Measurements from ENCODE around the gene MELTF.
A peak's percentile ranks its signal among the peaks of the same experiment; 100 is the strongest.

The MELTF gene

GRCh38 chr3:196985954-196986885 is 43.4 kb downstream of the MELTF start:
- Histone ChIP-seq H2BK12ac (ENCODE audit: low read length in 2 of 2) (no peak overlapping the region), H3K18ac (ENCODE audit: low read depth in 1 of 2, low read length in 2 of 2) (no peak overlapping the region), H2AK5ac (ENCODE audit: low read length, severe bottlenecking) (no peak overlapping the region), H3K4me1 (ENCODE audit: control insufficient read depth, insufficient read depth, low read depth, low read length) (peaks cover 4% of the 10 kb centered on the region), H4K8ac (ENCODE audit: low read length) (no peak overlapping the region), H2BK15ac (ENCODE audit: low read depth, poor library complexity, severe bottlenecking) (no peak overlapping the region), H3K4me3 (ENCODE audit: insufficient read depth in 1 of 2, low read depth in 1 of 2, low read length in 2 of 2) (no peak overlapping the region), H2BK120ac (ENCODE audit: low read depth, low read length) (no peak overlapping the region), H3K4me2 (ENCODE audit: low read length, poor library complexity, severe bottlenecking) (no peak overlapping the region), H4K91ac (ENCODE audit: low read length) (no peak overlapping the region), H3K79me1 (replicated peaks; ENCODE audit: low read length, poor library complexity, severe bottlenecking) (no peaks in the 10 kb centered on the region), H2AFZ (ENCODE audit: low read depth, low read length) (no peak overlapping the region), H3K4ac (ENCODE audit: low read depth in 1 of 2, low read length in 2 of 2) (no peak overlapping the region), H3K23ac (ENCODE audit: low read length in 2 of 2) (no peak overlapping the region), H3K27ac (ENCODE audit: low read length, poor library complexity, severe bottlenecking) (no peak overlapping the region), H3K27me3 (ENCODE audit: control insufficient read depth in 1 of 2, insufficient read depth in 1 of 2, low read length in 2 of 2) (peaks cover 39 to 44% of the 10 kb centered on the region in 2 experiments), H3K36me3 (ENCODE audit: control insufficient read depth in 1 of 2, insufficient read depth in 2 of 2, low read depth in 1 of 2, low read length in 2 of 2) (no peaks in the 10 kb centered on the region), H2BK5ac (ENCODE audit: low read depth, low read length, poor library complexity, severe bottlenecking) (no peak overlapping the region), H3K9ac (ENCODE audit: low read length) (no peak overlapping the region), H3K9me3 (ENCODE audit: control insufficient read depth, low read length) (peaks cover 6% of the 10 kb centered on the region), H3K14ac (ENCODE audit: low read length in 2 of 2) (no peak overlapping the region)
- DNase-seq, result peak; percentile 49
- 94% methylated on average over 5 of the region's 9 CpGs for WGBS

GRCh38 chr3:196985298-196985697 is 44.3 kb downstream of the MELTF start:
- H3K4me3 ChIP-seq (ENCODE audit: insufficient read depth in 1 of 2, low read depth in 1 of 2, low read length in 2 of 2), result no peak overlapping the region
- H2BK120ac ChIP-seq (ENCODE audit: low read depth, low read length), result no peak overlapping the region
- H2AFZ ChIP-seq (ENCODE audit: low read depth, low read length), result no peak overlapping the region
- no peak overlapping the region for H2BK5ac ChIP-seq (ENCODE audit: low read depth, low read length, poor library complexity, severe bottlenecking)
- peaks cover 6% of the 10 kb centered on the region for H3K9me3 ChIP-seq (ENCODE audit: control insufficient read depth, low read length)
- H4K91ac ChIP-seq (ENCODE audit: low read length), result no peak overlapping the region
- no peak overlapping the region for H4K8ac ChIP-seq (ENCODE audit: low read length)
- no peaks in the 10 kb centered on the region for H3K79me1 ChIP-seq (replicated peaks; ENCODE audit: low read length, poor library complexity, severe bottlenecking)
- H3K4ac ChIP-seq (ENCODE audit: low read depth in 1 of 2, low read length in 2 of 2), result no peak overlapping the region
- H2AK5ac ChIP-seq (ENCODE audit: low read length, severe bottlenecking), result no peak overlapping the region
- no peak overlapping the region for H3K4me2 ChIP-seq (ENCODE audit: low read length, poor library complexity, severe bottlenecking)
- no peak overlapping the region for H3K27ac ChIP-seq (ENCODE audit: low read length, poor library complexity, severe bottlenecking)
- H2BK12ac ChIP-seq (ENCODE audit: low read length in 2 of 2), result no peak overlapping the region
- no peak for DNase-seq
- no peak overlapping the region for H3K18ac ChIP-seq (ENCODE audit: low read depth in 1 of 2, low read length in 2 of 2)
- no peak overlapping the region for H3K9ac ChIP-seq (ENCODE audit: low read length)
- peaks cover 4% of the 10 kb centered on the region for H3K4me1 ChIP-seq (ENCODE audit: control insufficient read depth, insufficient read depth, low read depth, low read length)
- WGBS, result 81% methylated on average over 6 of the region's 6 CpGs
- H3K23ac ChIP-seq (ENCODE audit: low read length in 2 of 2), result peak overlapping the region in 1 of 2 experiments; percentile 6
- no peaks in the 10 kb centered on the region for H3K36me3 ChIP-seq (ENCODE audit: control insufficient read depth in 1 of 2, insufficient read depth in 2 of 2, low read depth in 1 of 2, low read length in 2 of 2)
- peak overlapping the region in 1 of 2 experiments; percentile 13 for H3K14ac ChIP-seq (ENCODE audit: low read length in 2 of 2)
- H2BK15ac ChIP-seq (ENCODE audit: low read depth, poor library complexity, severe bottlenecking), result no peak overlapping the region
- peaks cover 34 to 39% of the 10 kb centered on the region in 2 experiments for H3K27me3 ChIP-seq (ENCODE audit: control insufficient read depth in 1 of 2, insufficient read depth in 1 of 2, low read length in 2 of 2)

- 78% methylated on average over 1 of the region's 1 CpG for WGBS
- peaks cover 2% of the 10 kb centered on the region for H3K4me1 ChIP-seq (ENCODE audit: control insufficient read depth, insufficient read depth, low read depth, low read length)
Measured at GRCh38 chr3:196983186-196983585, 46.4 kb downstream of the MELTF start.

GRCh38 chr3:196981657-196982056 is 48.0 kb downstream of the MELTF start:
- Histone ChIP-seq H3K4me3 (ENCODE audit: insufficient read depth in 1 of 2, low read depth in 1 of 2, low read length in 2 of 2) (no peak overlapping the region), H2BK12ac (ENCODE audit: low read length in 2 of 2) (no peak overlapping the region), H3K14ac (ENCODE audit: low read length in 2 of 2) (no peak overlapping the region), H3K23ac (ENCODE audit: low read length in 2 of 2) (no peak overlapping the region), H4K8ac (ENCODE audit: low read length) (no peak overlapping the region), H3K9me3 (ENCODE audit: control insufficient read depth, low read length) (peaks cover 6% of the 10 kb centered on the region), H2AFZ (ENCODE audit: low read depth, low read length) (no peak overlapping the region), H3K4ac (ENCODE audit: low read depth in 1 of 2, low read length in 2 of 2) (no peak overlapping the region), H2BK15ac (ENCODE audit: low read depth, poor library complexity, severe bottlenecking) (no peak overlapping the region), H3K4me2 (ENCODE audit: low read length, poor library complexity, severe bottlenecking) (no peak overlapping the region), H3K27me3 (ENCODE audit: control insufficient read depth in 1 of 2, insufficient read depth in 1 of 2, low read length in 2 of 2) (peaks cover 6 to 8% of the 10 kb centered on the region in 2 experiments), H4K91ac (ENCODE audit: low read length) (no peak overlapping the region), H3K27ac (ENCODE audit: low read length, poor library complexity, severe bottlenecking) (no peak overlapping the region), H3K79me1 (replicated peaks; ENCODE audit: low read length, poor library complexity, severe bottlenecking) (no peaks in the 10 kb centered on the region), H3K18ac (ENCODE audit: low read depth in 1 of 2, low read length in 2 of 2) (no peak overlapping the region), H2AK5ac (ENCODE audit: low read length, severe bottlenecking) (no peak overlapping the region), H2BK120ac (ENCODE audit: low read depth, low read length) (no peak overlapping the region), H3K4me1 (ENCODE audit: control insufficient read depth, insufficient read depth, low read depth, low read length) (peaks cover 2% of the 10 kb centered on the region), H3K36me3 (ENCODE audit: control insufficient read depth in 1 of 2, insufficient read depth in 2 of 2, low read depth in 1 of 2, low read length in 2 of 2) (no peaks in the 10 kb centered on the region), H2BK5ac (ENCODE audit: low read depth, low read length, poor library complexity, severe bottlenecking) (no peak overlapping the region), H3K9ac (ENCODE audit: low read length) (no peak overlapping the region)
- no peak for DNase-seq
- 94% methylated on average over 13 of the region's 13 CpGs for WGBS

More at GRCh38 chr3:196983186-196983585, 46.4 kb downstream of the MELTF start:
- Histone ChIP-seq H3K4me3 (ENCODE audit: insufficient read depth in 1 of 2, low read depth in 1 of 2, low read length in 2 of 2) (no peak overlapping the region), H3K14ac (ENCODE audit: low read length in 2 of 2) (no peak overlapping the region), H2AK5ac (ENCODE audit: low read length, severe bottlenecking) (no peak overlapping the region), H2BK120ac (ENCODE audit: low read depth, low read length) (no peak overlapping the region), H3K23ac (ENCODE audit: low read length in 2 of 2) (no peak overlapping the region), H4K8ac (ENCODE audit: low read length) (no peak overlapping the region), H3K4me2 (ENCODE audit: low read length, poor library complexity, severe bottlenecking) (no peak overlapping the region), H3K4ac (ENCODE audit: low read depth in 1 of 2, low read length in 2 of 2) (no peak overlapping the region), H3K36me3 (ENCODE audit: control insufficient read depth in 1 of 2, insufficient read depth in 2 of 2, low read depth in 1 of 2, low read length in 2 of 2) (no peaks in the 10 kb centered on the region), H3K18ac (ENCODE audit: low read depth in 1 of 2, low read length in 2 of 2) (no peak overlapping the region), H2BK5ac (ENCODE audit: low read depth, low read length, poor library complexity, severe bottlenecking) (no peak overlapping the region), H4K91ac (ENCODE audit: low read length) (no peak overlapping the region), H3K9ac (ENCODE audit: low read length) (no peak overlapping the region), H2BK12ac (ENCODE audit: low read length in 2 of 2) (no peak overlapping the region), H3K27me3 (ENCODE audit: control insufficient read depth in 1 of 2, insufficient read depth in 1 of 2, low read length in 2 of 2) (peaks cover 15 to 21% of the 10 kb centered on the region in 2 experiments), H2BK15ac (ENCODE audit: low read depth, poor library complexity, severe bottlenecking) (no peak overlapping the region), H2AFZ (ENCODE audit: low read depth, low read length) (no peak overlapping the region), H3K79me1 (replicated peaks; ENCODE audit: low read length, poor library complexity, severe bottlenecking) (no peaks in the 10 kb centered on the region), H3K9me3 (ENCODE audit: control insufficient read depth, low read length) (peaks cover 6% of the 10 kb centered on the region), H3K27ac (ENCODE audit: low read length, poor library complexity, severe bottlenecking) (no peak overlapping the region)
- DNase-seq, result no peak

Measured in mesenchymal stem cell (in vitro differentiated cells and primary cell).